Adrenal gland (tissue), 5 donors: ENCODE data around the gene KRTAP10-8.

Source experiments
- CTCF ChIP-seq, 6 experiments: fragments of 450-650 bp in 4 of 6; fragments of 200-600 bp in 2 of 6; sonication (generic) in 1 of 6; IDR thresholded peaks; 1 replicate in 5 of 6; 2 replicates in 1 of 6; pipeline versions ENCODE4 v1.5.1 to v1.8.0; 2016 to 2021; ENCODE audit warnings: antibody characterized with exemption in 6 of 6, mild to moderate bottlenecking in 2 of 6, moderate library complexity in 1 of 6
- POLR2A ChIP-seq, 2 donors: fragments of 450-650 bp; IDR thresholded peaks; one replicate each; pipeline ENCODE4 v1.6.1; 2017; ENCODE audit warnings: antibody characterized with exemption in 2 of 2, mild to moderate bottlenecking in 2 of 2, moderate library complexity in 1 of 2
- donor health status: DM: no; HTN: no; CAD: no.

- TF ChIP-seq CTCF (IDR thresholded peaks at IDR 0.05) (no peak), POLR2A (IDR thresholded peaks at IDR 0.05) (no peak)
These were observed 28.6 kb upstream of the KRTAP10-8 start for GRCh38 chr21:44583089-44583799.
